ENCODE results near the gene PRSS36.

DNA sequence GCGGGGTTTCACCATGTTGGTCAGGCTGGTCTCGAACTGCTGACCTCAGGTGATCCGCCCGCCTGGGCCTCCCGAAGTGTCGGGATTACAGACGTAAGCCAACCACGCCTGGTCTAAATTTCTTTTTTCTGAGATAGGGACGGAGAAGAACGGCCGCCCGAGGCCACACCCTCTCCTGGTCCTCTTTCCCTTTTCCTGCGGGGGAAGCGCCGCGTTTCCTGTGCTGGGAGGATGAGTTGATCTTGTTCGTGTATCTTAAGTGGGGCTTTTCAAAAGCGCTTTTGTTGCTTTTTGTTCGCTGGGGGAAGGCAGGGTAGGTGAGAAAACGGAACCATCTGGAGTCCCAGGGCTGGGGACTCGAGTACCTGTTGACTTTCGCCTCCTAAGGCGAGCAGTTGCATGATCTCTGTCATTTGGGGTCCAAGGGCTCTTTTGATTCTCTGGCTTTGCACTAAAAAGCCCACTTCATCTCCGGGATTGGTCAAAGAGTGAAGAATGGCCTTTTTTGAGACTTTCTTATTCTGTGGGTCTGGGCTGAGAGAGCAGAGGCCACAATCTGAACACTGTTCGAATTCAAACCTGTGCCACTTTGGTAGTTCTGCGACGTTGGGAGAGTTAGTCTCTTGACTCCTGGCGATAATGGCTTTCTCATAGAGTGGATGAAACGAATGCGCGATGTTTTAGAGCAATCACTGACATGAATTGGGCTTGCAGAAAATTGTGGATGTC is 31.4 kb upstream of the PRSS36 start:
- TF ChIP-seq POLR2A (IDR thresholded peaks at IDR 0.05) = no peak
- TF ChIP-seq, protein P1, sequence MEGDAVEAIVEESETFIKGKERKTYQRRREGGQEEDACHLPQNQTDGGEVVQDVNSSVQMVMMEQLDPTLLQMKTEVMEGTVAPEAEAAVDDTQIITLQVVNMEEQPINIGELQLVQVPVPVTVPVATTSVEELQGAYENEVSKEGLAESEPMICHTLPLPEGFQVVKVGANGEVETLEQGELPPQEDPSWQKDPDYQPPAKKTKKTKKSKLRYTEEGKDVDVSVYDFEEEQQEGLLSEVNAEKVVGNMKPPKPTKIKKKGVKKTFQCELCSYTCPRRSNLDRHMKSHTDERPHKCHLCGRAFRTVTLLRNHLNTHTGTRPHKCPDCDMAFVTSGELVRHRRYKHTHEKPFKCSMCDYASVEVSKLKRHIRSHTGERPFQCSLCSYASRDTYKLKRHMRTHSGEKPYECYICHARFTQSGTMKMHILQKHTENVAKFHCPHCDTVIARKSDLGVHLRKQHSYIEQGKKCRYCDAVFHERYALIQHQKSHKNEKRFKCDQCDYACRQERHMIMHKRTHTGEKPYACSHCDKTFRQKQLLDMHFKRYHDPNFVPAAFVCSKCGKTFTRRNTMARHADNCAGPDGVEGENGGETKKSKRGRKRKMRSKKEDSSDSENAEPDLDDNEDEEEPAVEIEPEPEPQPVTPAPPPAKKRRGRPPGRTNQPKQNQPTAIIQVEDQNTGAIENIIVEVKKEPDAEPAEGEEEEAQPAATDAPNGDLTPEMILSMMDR (IDR thresholded peaks at IDR 0.05) = no peak
